ENCODE measurements around the gene TBC1D32.
"Not testable (repeated sequence)": the region's sequence is repeated elsewhere in the genome, so short reads cannot be mapped to it uniquely, and the experiment has no call there.

Gene TBC1D32

DNA sequence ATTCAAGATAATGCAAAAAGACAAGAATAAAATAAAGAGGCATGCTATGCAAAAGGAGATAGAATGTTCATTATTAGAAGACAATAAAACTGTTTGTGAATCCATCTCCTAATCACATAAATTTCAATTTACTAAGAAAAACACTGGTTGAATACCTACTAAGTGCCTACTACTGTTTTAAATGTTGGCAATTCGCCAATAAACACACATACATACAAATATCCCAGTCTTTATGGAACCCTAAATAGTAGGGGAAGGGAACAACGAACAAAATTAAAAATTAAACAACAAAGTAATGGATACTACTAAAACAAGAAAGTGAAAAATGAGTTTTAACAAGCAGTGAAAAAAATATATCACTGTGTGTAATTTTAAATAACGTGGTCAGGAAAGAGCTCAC is 158.5 kb downstream of the TBC1D32 start:
- TF ChIP-seq EZH2phosphoT487 (IDR thresholded peaks at IDR 0.05; ENCODE audit: borderline replicate concordance, low read length) (no peak), CTCF (IDR thresholded peaks at IDR 0.05; ENCODE audit: low read depth, low read length, poor library complexity, severe bottlenecking) (no peak)
- Histone ChIP-seq H3K4me1 (ENCODE audit: control insufficient read depth, low read length) (no peaks in the 10 kb centered on the region), H3F3A (ENCODE audit: control insufficient read depth, insufficient read depth) (no peaks in the 10 kb centered on the region), H3K79me2 (ENCODE audit: control insufficient read depth, low read length) (no peaks in the 10 kb centered on the region), H3K9me2 (replicated peaks; ENCODE audit: control insufficient read depth, low read length) (no peaks in the 10 kb centered on the region), H3K27ac (ENCODE audit: low read depth, low read length) (no peak overlapping the region), H3K9me3 (ENCODE audit: control insufficient read depth, insufficient read depth, low read length) (no peaks in the 10 kb centered on the region), H3K4me3 (ENCODE audit: low read length) (no peak overlapping the region), H4K20me1 (ENCODE audit: control insufficient read depth, insufficient read depth, low read depth, low read length) (no peaks in the 10 kb centered on the region), H3K36me3 (ENCODE audit: control insufficient read depth, low read length) (no peaks in the 10 kb centered on the region), H3K4me2 (ENCODE audit: low read length) (no peak overlapping the region), H3K27me3 (ENCODE audit: control insufficient read depth, low read length) (no peaks in the 10 kb centered on the region)

- not testable (repeated sequence) for H3K27me3 ChIP-seq (ENCODE audit: control insufficient read depth, low read length); H3K36me3 ChIP-seq (ENCODE audit: control insufficient read depth, low read length); H3K9me3 ChIP-seq (ENCODE audit: control insufficient read depth, insufficient read depth, low read length); H3K4me3 ChIP-seq (ENCODE audit: low read length); H3F3A ChIP-seq (ENCODE audit: control insufficient read depth, insufficient read depth); H3K79me2 ChIP-seq (ENCODE audit: control insufficient read depth, low read length); H3K4me2 ChIP-seq (ENCODE audit: low read length); H4K20me1 ChIP-seq (ENCODE audit: control insufficient read depth, insufficient read depth, low read depth, low read length); H3K4me1 ChIP-seq (ENCODE audit: control insufficient read depth, low read length); H3K9me2 ChIP-seq (replicated peaks; ENCODE audit: control insufficient read depth, low read length); H3K27ac ChIP-seq (ENCODE audit: low read depth, low read length)
Observed at GRCh38 chr6:121172451-121172850, 161.8 kb downstream of the TBC1D32 start.

GRCh38 chr6:121171879-121172278 is 162.4 kb downstream of the TBC1D32 start:
- Histone ChIP-seq H3K4me2 (ENCODE audit: low read length) (no peak overlapping the region), H3K4me1 (ENCODE audit: control insufficient read depth, low read length) (no peaks in the 10 kb centered on the region), H3K27me3 (ENCODE audit: control insufficient read depth, low read length) (no peaks in the 10 kb centered on the region), H3K9me3 (ENCODE audit: control insufficient read depth, insufficient read depth, low read length) (no peaks in the 10 kb centered on the region), H3K79me2 (ENCODE audit: control insufficient read depth, low read length) (no peaks in the 10 kb centered on the region), H3F3A (ENCODE audit: control insufficient read depth, insufficient read depth) (no peaks in the 10 kb centered on the region), H3K4me3 (ENCODE audit: low read length) (no peak overlapping the region), H3K27ac (ENCODE audit: low read depth, low read length) (no peak overlapping the region), H3K9me2 (replicated peaks; ENCODE audit: control insufficient read depth, low read length) (no peaks in the 10 kb centered on the region), H3K36me3 (ENCODE audit: control insufficient read depth, low read length) (no peaks in the 10 kb centered on the region), H4K20me1 (ENCODE audit: control insufficient read depth, insufficient read depth, low read depth, low read length) (no peaks in the 10 kb centered on the region)
- TF ChIP-seq CTCF (IDR thresholded peaks at IDR 0.05; ENCODE audit: low read depth, low read length, poor library complexity, severe bottlenecking) (no peak), EZH2phosphoT487 (IDR thresholded peaks at IDR 0.05; ENCODE audit: borderline replicate concordance, low read length) (no peak)

- Histone ChIP-seq H3K36me3 (ENCODE audit: control insufficient read depth, low read length) (no peaks in the 10 kb centered on the region), H3F3A (ENCODE audit: control insufficient read depth, insufficient read depth) (no peaks in the 10 kb centered on the region), H3K9me2 (replicated peaks; ENCODE audit: control insufficient read depth, low read length) (no peaks in the 10 kb centered on the region)
Observed at GRCh38 chr6:121161886-121162285, 172.4 kb downstream of the TBC1D32 start.

More at GRCh38 chr6:121161886-121162285, 172.4 kb downstream of the TBC1D32 start:
- no peak overlapping the region for H3K4me3 ChIP-seq (ENCODE audit: low read length)
- no peaks in the 10 kb centered on the region for H3K27me3 ChIP-seq (ENCODE audit: control insufficient read depth, low read length)
- H3K79me2 ChIP-seq (ENCODE audit: control insufficient read depth, low read length), result no peaks in the 10 kb centered on the region
- no peaks in the 10 kb centered on the region for H3K9me3 ChIP-seq (ENCODE audit: control insufficient read depth, insufficient read depth, low read length)
- H4K20me1 ChIP-seq (ENCODE audit: control insufficient read depth, insufficient read depth, low read depth, low read length), result no peaks in the 10 kb centered on the region
- no peak overlapping the region for H3K27ac ChIP-seq (ENCODE audit: low read depth, low read length)
- TF ChIP-seq CTCF (IDR thresholded peaks at IDR 0.05; ENCODE audit: low read depth, low read length, poor library complexity, severe bottlenecking) (no peak), EZH2phosphoT487 (IDR thresholded peaks at IDR 0.05; ENCODE audit: borderline replicate concordance, low read length) (no peak)
- H3K4me1 ChIP-seq (ENCODE audit: control insufficient read depth, low read length), result no peaks in the 10 kb centered on the region
- no peak overlapping the region for H3K4me2 ChIP-seq (ENCODE audit: low read length)

All from DOHH2 (cell line).